ENCODE data around the gene UGT1A1.

- TF ChIP-seq ZFP36 (IDR thresholded peaks at IDR 0.05; ENCODE audit: borderline replicate concordance, low read depth, low read length, partially characterized antibody) = no peak
- TF ChIP-seq, protein P1, sequence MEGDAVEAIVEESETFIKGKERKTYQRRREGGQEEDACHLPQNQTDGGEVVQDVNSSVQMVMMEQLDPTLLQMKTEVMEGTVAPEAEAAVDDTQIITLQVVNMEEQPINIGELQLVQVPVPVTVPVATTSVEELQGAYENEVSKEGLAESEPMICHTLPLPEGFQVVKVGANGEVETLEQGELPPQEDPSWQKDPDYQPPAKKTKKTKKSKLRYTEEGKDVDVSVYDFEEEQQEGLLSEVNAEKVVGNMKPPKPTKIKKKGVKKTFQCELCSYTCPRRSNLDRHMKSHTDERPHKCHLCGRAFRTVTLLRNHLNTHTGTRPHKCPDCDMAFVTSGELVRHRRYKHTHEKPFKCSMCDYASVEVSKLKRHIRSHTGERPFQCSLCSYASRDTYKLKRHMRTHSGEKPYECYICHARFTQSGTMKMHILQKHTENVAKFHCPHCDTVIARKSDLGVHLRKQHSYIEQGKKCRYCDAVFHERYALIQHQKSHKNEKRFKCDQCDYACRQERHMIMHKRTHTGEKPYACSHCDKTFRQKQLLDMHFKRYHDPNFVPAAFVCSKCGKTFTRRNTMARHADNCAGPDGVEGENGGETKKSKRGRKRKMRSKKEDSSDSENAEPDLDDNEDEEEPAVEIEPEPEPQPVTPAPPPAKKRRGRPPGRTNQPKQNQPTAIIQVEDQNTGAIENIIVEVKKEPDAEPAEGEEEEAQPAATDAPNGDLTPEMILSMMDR (CRISPR knock-in tag; IDR thresholded peaks at IDR 0.05) = no peak
- TF ChIP-seq ZZZ3 (CRISPR knock-in tag; IDR thresholded peaks at IDR 0.05; ENCODE audit: borderline replicate concordance) = no peak
- TF ChIP-seq ZBTB43 (CRISPR knock-in tag; conservative IDR thresholded peaks at IDR 0.05) = no peak
- no peak for TF ChIP-seq ZNF7 (CRISPR knock-in tag; IDR thresholded peaks at IDR 0.05)
- no peak for TF ChIP-seq HNRNPUL1 (IDR thresholded peaks at IDR 0.05; ENCODE audit: low read depth, low read length)
Observed at GRCh38 chr2:233775414-233775813, 15.3 kb downstream of the UGT1A1 start.
